Transverse colon (tissue), 3 donors: ENCODE measurements around the gene PXYLP1.
A peak's percentile ranks its signal among the peaks of the same experiment; 100 is the strongest.

Source experiments
- CTCF ChIP-seq, 5 experiments: fragments of 200-600 bp in 3 of 5; fragments of 450-650 bp in 2 of 5; sonication (generic) in 3 of 5; IDR thresholded peaks; 1 replicate in 2 of 5; 2 replicates in 3 of 5; pipeline ENCODE4 v1.5.1; 2016 to 2017; ENCODE audit warnings: antibody characterized with exemption in 5 of 5, inconsistent platforms in 3 of 5, mild to moderate bottlenecking in 2 of 5, moderate library complexity in 1 of 5
- POLR2A ChIP-seq: fragments of 450-650 bp; IDR thresholded peaks from one replicate; pipeline ENCODE4 v1.6.1; 2016; ENCODE audit warnings: antibody characterized with exemption, mild to moderate bottlenecking, moderate library complexity

- peak; percentile 81 to 91 (median 85) for TF ChIP-seq CTCF (IDR thresholded peaks at IDR 0.05)
- TF ChIP-seq POLR2A = no peak
Measured at GRCh38 chr3:141303481-141304223, 72.0 kb downstream of the PXYLP1 start.
